Natural killer cell (primary cell): ENCODE measurements around the gene BTG1. TPM values are rescaled to one million over a fixed set of nuclear protein-coding genes. Genes with fewer than 3 reads are reported as not detected.

Experiments
- ATAC-seq, 3 donors: fragments of 150-1000 bp in 2 of 3; fragments of 200-7000 bp in 1 of 3; cut with Tn5 transposase; 1 replicate in 1 of 3; 2 replicates in 2 of 3; pipeline ENCODE4 v1.10.0; 2021; ENCODE audit warnings: mild to moderate bottlenecking in 2 of 3, moderate library complexity in 2 of 3
- DNase-seq, 2 donors: peaks; one replicate each; pipeline versions ENCODE4 v3.0.0 to v3.0.0-alpha.2; 2013 to 2021; ENCODE audit warnings: mixed read lengths in 1 of 2
- H3K27ac ChIP-seq: one replicate; pipeline ENCODE4 v1.5.1; 2013; ENCODE audit warnings: mild to moderate bottlenecking, low read length
- H3K27me3 ChIP-seq: one replicate; pipeline ENCODE4 v1.6.1; 2013; ENCODE audit warnings: low read length; ENCODE audit not compliant: control insufficient read depth, insufficient read depth
- H3K36me3 ChIP-seq: one replicate; pipeline ENCODE4 v1.6.1; 2013; ENCODE audit warnings: low read length; ENCODE audit not compliant: control insufficient read depth, insufficient read depth
- H3K4me1 ChIP-seq: one replicate; pipeline ENCODE4 v1.6.1; 2013; ENCODE audit warnings: low read length; ENCODE audit not compliant: control insufficient read depth, insufficient read depth
- H3K4me3 ChIP-seq: one replicate; pipeline ENCODE4 v1.5.1; 2013; ENCODE audit warnings: low read length
- H3K9me3 ChIP-seq: one replicate; pipeline ENCODE4 v1.6.1; 2013; ENCODE audit warnings: low read length; ENCODE audit not compliant: control insufficient read depth, insufficient read depth
- H3K27ac Mint-ChIP-seq, 2 donors: one replicate each; pipeline ENCODE4 v1.8.0; 2022; ENCODE audit warnings: mild to moderate bottlenecking in 2 of 2, mixed read lengths in 2 of 2, moderate library complexity in 1 of 2
- H3K27me3 Mint-ChIP-seq, 2 donors: one replicate each; pipeline ENCODE4 v1.8.0; 2022; ENCODE audit warnings: low read depth in 2 of 2, mixed read lengths in 2 of 2
- H3K36me3 Mint-ChIP-seq: one replicate; pipeline ENCODE4 v1.8.0; 2022; ENCODE audit warnings: mixed read lengths
- H3K4me1 Mint-ChIP-seq, 2 donors: one replicate each; pipeline ENCODE4 v1.8.0; 2022; ENCODE audit warnings: mixed read lengths in 2 of 2
- H3K4me3 Mint-ChIP-seq: one replicate; pipeline ENCODE4 v1.8.0; 2022; ENCODE audit warnings: mild to moderate bottlenecking, moderate library complexity, mixed read lengths
- H3K9me3 Mint-ChIP-seq, 2 donors: one replicate each; pipeline ENCODE4 v1.8.0; 2022; ENCODE audit warnings: mixed read lengths in 2 of 2
- WGBS: methylation state at CpG from one replicate; pipeline ENCODE4 v1.1.7; 2013; ENCODE audit warnings: missing lambda C conversion rate; ENCODE audit not compliant: insufficient coverage; 5-methylcytosine and 5-hydroxymethylcytosine counted together
- intact Hi-C: fragments of 100-400 bp; cut with micrococcal nuclease; formaldehyde crosslinking; loops from one replicate; pipeline ENCODE4 v1.14.2; 2022
- total RNA-seq, 4 donors: library from RNA; stranded (reverse); fragments of 120-200 nt in 1 of 4; gene quantifications; one replicate each; pipeline versions ENCODE4 v1.2.3 to v1.2.4, GENCODE V29; 2013 to 2022
- TF ChIP-seq, protein P1 (sequence below): fragments of 200-600 bp; IDR thresholded peaks from one replicate; pipeline ENCODE4 v1.8.0; 2022; ENCODE audit warnings: antibody characterized with exemption

Gene BTG1
- total RNA-seq, 3 donors from 2014 or later (not counting 1 experiment from before 2014, with no cell fraction given): 801 to 1,037 (median 830) TPM

DNA sequence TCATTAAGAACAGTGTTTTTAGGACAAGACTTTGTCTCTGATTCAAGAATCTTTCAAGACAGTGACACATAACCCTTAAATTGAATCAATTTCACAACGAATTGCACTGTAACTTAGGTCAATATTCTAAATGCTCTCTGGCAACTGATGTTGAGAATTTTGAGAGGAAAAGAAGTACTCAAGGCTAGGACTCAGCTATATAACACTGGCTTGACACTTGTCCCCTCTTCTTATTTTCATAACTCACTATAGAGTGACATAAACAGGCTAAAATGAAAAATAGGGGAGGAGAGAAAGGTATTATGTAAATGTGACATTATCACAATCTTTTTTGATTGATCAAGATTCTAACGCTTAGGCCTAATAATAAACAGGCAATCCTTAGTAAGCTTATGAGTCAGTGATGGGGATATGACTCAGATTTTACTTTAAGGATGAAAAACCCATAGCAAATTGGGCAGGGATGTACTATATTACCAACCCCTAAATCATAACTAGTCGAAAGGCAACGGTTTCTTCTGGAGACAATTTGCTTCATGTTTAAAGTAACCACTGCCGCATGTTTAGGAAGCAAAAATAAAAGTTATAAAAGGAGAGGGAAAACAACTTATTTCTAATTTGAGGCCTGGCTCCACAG lies 10.9 kb downstream of the BTG1 start:
- WGBS: 63% methylated on average over 2 of the region's 5 CpGs
- ATAC-seq (peak in 2 of 3 donors; percentile 3 to 25), DNase-seq (peak in 1 of 2 donors; percentile 36)
- Histone ChIP-seq H3K27me3 (no peaks in the 10 kb centered on the region), H3K4me1 (peaks cover 41% of the 10 kb centered on the region), H3K4me3 (no peak overlapping the region), H3K9me3 (no peaks in the 10 kb centered on the region), H3K36me3 (peaks cover 15% of the 10 kb centered on the region), H3K27ac (peak overlapping the region; percentile 62)
- Mint-ChIP-seq H3K27ac (peak overlapping the region; percentile 88 to 98), H3K4me1 (peaks cover 89 to 94% of the 10 kb centered on the region in 2 donors), H3K27me3 (no peaks in the 10 kb centered on the region), H3K4me3 (peak overlapping the region; percentile 84), H3K36me3 (peaks cover 5% of the 10 kb centered on the region), H3K9me3 (no peaks in the 10 kb centered on the region)
- TF ChIP-seq, protein P1, sequence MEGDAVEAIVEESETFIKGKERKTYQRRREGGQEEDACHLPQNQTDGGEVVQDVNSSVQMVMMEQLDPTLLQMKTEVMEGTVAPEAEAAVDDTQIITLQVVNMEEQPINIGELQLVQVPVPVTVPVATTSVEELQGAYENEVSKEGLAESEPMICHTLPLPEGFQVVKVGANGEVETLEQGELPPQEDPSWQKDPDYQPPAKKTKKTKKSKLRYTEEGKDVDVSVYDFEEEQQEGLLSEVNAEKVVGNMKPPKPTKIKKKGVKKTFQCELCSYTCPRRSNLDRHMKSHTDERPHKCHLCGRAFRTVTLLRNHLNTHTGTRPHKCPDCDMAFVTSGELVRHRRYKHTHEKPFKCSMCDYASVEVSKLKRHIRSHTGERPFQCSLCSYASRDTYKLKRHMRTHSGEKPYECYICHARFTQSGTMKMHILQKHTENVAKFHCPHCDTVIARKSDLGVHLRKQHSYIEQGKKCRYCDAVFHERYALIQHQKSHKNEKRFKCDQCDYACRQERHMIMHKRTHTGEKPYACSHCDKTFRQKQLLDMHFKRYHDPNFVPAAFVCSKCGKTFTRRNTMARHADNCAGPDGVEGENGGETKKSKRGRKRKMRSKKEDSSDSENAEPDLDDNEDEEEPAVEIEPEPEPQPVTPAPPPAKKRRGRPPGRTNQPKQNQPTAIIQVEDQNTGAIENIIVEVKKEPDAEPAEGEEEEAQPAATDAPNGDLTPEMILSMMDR: no peak
- intact Hi-C loops: no loop called here

DNA sequence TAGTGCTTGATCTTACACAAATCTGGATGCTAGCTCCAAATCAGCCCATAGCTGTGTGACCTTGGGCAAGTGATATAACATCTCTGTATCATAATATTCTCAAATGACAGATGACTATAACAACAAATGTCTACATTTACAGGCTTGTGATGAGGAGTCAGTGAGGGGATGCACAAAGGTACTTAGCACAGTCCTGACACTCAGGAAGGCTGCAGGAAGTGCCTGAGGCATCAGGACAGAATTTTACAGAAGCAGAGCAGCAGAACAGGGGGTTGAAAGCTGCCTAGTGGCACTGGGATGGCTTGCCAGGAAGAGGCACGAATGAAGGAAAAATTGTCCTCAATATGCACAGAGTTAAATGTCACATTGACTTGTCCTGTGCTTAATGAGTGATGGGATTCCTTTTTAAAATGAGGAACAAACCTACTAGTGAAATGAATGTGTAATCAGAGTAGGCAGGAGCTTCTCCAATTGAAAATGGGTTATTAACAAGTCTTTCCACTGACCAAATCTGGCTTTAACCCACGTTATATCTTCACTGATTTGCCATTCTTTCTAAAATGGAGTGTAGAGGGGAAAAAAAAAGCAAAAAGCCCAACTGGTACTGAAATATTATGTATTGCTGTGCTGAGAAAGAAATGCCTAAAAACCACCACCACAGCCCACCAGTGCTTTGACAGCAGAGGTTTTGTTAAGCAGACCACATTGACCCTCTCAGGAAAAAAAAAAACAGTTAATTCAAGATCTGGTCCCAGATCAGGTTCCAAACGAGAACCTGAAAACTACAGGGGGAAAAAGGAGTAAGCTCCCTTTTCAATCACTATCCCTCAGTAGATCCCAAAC lies 11.6 kb downstream of the BTG1 start:
- TF ChIP-seq, protein P1: no peak
- 0% methylated on average over 2 of the region's 3 CpGs for WGBS
- peak in 2 of 3 donors; percentile 7 to 8 for ATAC-seq
- no peaks in the 10 kb centered on the region for H3K27me3 Mint-ChIP-seq
- peaks cover 91% of the 10 kb centered on the region in 2 donors for H3K4me1 Mint-ChIP-seq
- H3K36me3 ChIP-seq: peaks cover 12% of the 10 kb centered on the region
- H3K27ac ChIP-seq: peak overlapping the region; percentile 62
- H3K36me3 Mint-ChIP-seq: no peaks in the 10 kb centered on the region
- no peaks in the 10 kb centered on the region for H3K9me3 Mint-ChIP-seq
- no peaks in the 10 kb centered on the region for H3K27me3 ChIP-seq
- intact Hi-C loops: loop anchor here (2.0 kb wide), 1 partner anchor 103 kb away; no protein-coding TSS in a partner anchor
- H3K4me3 Mint-ChIP-seq: peak overlapping the region; percentile 84
- peak in 1 of 2 donors; percentile 39 for DNase-seq
- no peaks in the 10 kb centered on the region for H3K9me3 ChIP-seq
- H3K4me3 ChIP-seq: no peak overlapping the region
- peak overlapping the region; percentile 88 to 98 for H3K27ac Mint-ChIP-seq
- H3K4me1 ChIP-seq: peaks cover 41% of the 10 kb centered on the region

DNA sequence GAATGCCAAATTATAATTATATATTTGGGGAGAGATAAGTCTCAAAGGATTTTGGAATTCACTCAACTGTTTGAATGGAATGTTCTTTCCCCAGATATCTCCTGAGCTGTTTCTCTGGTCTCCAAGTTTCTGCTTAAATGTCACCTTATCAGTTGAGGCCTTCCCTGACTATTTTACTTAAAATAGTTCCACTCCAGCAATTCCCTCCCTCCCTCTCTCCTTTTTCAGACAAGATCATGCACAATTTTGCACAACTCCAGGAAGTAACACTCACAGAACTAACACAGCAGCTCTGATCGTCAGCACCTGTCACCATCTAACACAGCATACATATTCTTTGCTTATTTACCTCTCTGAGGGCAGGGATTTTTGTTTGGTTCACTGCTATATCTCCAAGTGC lies 12.5 kb downstream of the BTG1 start:
- H3K4me3 ChIP-seq: no peak overlapping the region
- no peaks in the 10 kb centered on the region for H3K9me3 ChIP-seq
- TF ChIP-seq, protein P1: no peak
- intact Hi-C loops: loop anchor here (2.0 kb wide), 1 partner anchor 102 kb away; no protein-coding TSS in a partner anchor
- H3K36me3 ChIP-seq: peaks cover 4% of the 10 kb centered on the region
- peak; percentile 16 to 38 (median 22) for ATAC-seq
- peak overlapping the region; percentile 62 for H3K27ac ChIP-seq
- Mint-ChIP-seq H3K27me3 (no peaks in the 10 kb centered on the region), H3K36me3 (no peaks in the 10 kb centered on the region), H3K4me1 (peaks cover 88% of the 10 kb centered on the region in 2 donors), H3K9me3 (no peaks in the 10 kb centered on the region), H3K4me3 (peak overlapping the region; percentile 84), H3K27ac (peak overlapping the region; percentile 88 to 98)
- peak in 1 of 2 donors; percentile 46 for DNase-seq
- WGBS: 0% methylated on average over 1 of the region's 1 CpG
- H3K27me3 ChIP-seq: no peaks in the 10 kb centered on the region
- H3K4me1 ChIP-seq: peaks cover 41% of the 10 kb centered on the region
